ENCODE data around the gene TRIM45.

The TRIM45 gene

GRCh38 chr1:117117697-117118096, 3.9 kb downstream of the TRIM45 start:
- no peak overlapping the region for H3K27ac ChIP-seq

GRCh38 chr1:117116784-117117130, 4.8 kb downstream of the TRIM45 start:
- TF ChIP-seq CTCF (conservative IDR thresholded peaks at IDR 0.05) (no peak), ZFX (IDR thresholded peaks at IDR 0.05) (no peak)

More at GRCh38 chr1:117117697-117118096, 3.9 kb downstream of the TRIM45 start:
- TF ChIP-seq CTCF (conservative IDR thresholded peaks at IDR 0.05) (no peak), ZFX (IDR thresholded peaks at IDR 0.05) (no peak)

GRCh38 chr1:117116090-117116783, 5.3 kb downstream of the TRIM45 start:
- TF ChIP-seq CTCF (conservative IDR thresholded peaks at IDR 0.05) (no peak), ZFX (IDR thresholded peaks at IDR 0.05) (no peak)
- H3K27ac ChIP-seq, result no peak overlapping the region

More at GRCh38 chr1:117116784-117117130, 4.8 kb downstream of the TRIM45 start:
- no peak overlapping the region for H3K27ac ChIP-seq

DNA sequence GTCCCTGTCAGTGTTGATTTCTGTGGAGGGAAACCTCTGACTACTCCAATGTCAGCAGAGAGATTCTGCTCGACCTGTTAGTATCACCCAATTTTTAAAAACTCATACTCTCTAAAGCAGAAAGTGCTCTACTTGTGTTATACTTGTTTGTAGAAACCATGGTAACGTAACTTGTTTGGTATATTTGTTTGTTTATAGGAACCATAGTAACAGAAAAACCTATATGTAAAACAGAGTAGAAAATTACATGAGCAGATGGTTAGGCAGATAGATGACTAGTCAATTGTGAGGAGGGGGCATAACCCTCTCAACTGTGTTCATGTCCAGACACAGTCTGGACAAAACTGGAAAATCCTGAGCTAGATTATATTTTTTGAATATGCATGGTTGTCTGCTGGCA, 6.7 kb downstream of the TRIM45 start:
- no peak overlapping the region for H3K27ac ChIP-seq
- TF ChIP-seq CTCF (conservative IDR thresholded peaks at IDR 0.05) (no peak), ZFX (IDR thresholded peaks at IDR 0.05) (no peak)

DNA sequence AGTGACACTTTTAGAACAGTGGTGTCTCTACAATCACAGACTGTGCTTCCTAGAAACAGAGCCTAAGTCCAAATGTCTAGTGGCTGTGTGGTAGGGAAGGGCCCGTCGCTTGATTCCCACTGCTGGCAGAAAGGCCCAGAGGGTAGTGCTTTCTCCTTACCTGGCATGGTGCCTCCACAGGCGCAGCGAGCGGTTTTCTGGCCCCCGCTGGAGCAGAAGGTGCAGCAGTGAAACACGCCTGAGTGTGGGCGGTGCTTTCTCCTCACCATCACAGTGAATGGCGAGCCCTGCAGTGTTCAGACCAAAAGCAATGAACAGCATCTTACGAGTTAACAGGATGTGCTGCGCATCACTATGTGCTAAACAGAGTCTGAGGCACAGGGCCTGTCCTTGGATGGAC, 8.3 kb downstream of the TRIM45 start:
- no peak overlapping the region for H3K27ac ChIP-seq
- TF ChIP-seq ZFX (IDR thresholded peaks at IDR 0.05), result no peak
- no peak for TF ChIP-seq CTCF (conservative IDR thresholded peaks at IDR 0.05)

- no peak overlapping the region for H3K27ac ChIP-seq
These were observed 9.4 kb downstream of the TRIM45 start for GRCh38 chr1:117112047-117112717.

More at GRCh38 chr1:117112047-117112717, 9.4 kb downstream of the TRIM45 start:
- TF ChIP-seq ZFX (IDR thresholded peaks at IDR 0.05), result no peak
- TF ChIP-seq CTCF (conservative IDR thresholded peaks at IDR 0.05), result no peak

All from C4-2B (cell line).